IPS-20b (cell line): ENCODE data around the gene ITGA4.

Experiments
- H3K27ac ChIP-seq: one replicate; pipeline ENCODE4 v1.5.1; 2013; ENCODE audit warnings: low read length
- H3K27me3 ChIP-seq: 2 replicates; pipeline ENCODE4 v1.6.1; 2013; ENCODE audit warnings: mild to moderate bottlenecking, low read length, inconsistent platforms; ENCODE audit not compliant: insufficient read depth
- H3K36me3 ChIP-seq: 2 replicates; pipeline ENCODE4 v1.6.1; 2013; ENCODE audit warnings: low read depth, mild to moderate bottlenecking, inconsistent platforms, low read length, moderate library complexity; ENCODE audit not compliant: insufficient read depth
- H3K4me1 ChIP-seq: 2 replicates; pipeline ENCODE4 v1.6.1; 2013; ENCODE audit warnings: mild to moderate bottlenecking, control low read depth, inconsistent platforms, low read length, moderate library complexity; ENCODE audit not compliant: insufficient read depth
- H3K4me3 ChIP-seq: 2 replicates; pipeline ENCODE4 v1.5.1; 2013; ENCODE audit warnings: mild to moderate bottlenecking, low read length, inconsistent platforms
- H3K9ac ChIP-seq: 2 replicates; pipeline ENCODE4 v1.6.1; 2013; ENCODE audit warnings: low read depth, mild to moderate bottlenecking, inconsistent platforms, low read length, moderate library complexity
- H3K9me3 ChIP-seq: 2 replicates; pipeline ENCODE4 v1.6.1; 2013; ENCODE audit warnings: mild to moderate bottlenecking, low read depth, low read length, inconsistent platforms; ENCODE audit not compliant: insufficient read depth

ITGA4 gene

GRCh38 chr2:181585732-181586131, 128.5 kb downstream of the ITGA4 start:
- H3K27me3 ChIP-seq: no peaks in the 10 kb centered on the region; the same call in 1 of the 2 replicates
- no peaks in the 10 kb centered on the region for H3K9me3 ChIP-seq
- no peak overlapping the region for H3K4me3 ChIP-seq
- no peak overlapping the region for H3K9ac ChIP-seq
- H3K27ac ChIP-seq: no peak overlapping the region
- H3K36me3 ChIP-seq: no peaks in the 10 kb centered on the region
- peaks cover 11% of the 10 kb centered on the region; the same call in 1 of the 2 replicates for H3K4me1 ChIP-seq
